Measurements from ENCODE around the gene UFSP2.

UFSP2 gene

DNA sequence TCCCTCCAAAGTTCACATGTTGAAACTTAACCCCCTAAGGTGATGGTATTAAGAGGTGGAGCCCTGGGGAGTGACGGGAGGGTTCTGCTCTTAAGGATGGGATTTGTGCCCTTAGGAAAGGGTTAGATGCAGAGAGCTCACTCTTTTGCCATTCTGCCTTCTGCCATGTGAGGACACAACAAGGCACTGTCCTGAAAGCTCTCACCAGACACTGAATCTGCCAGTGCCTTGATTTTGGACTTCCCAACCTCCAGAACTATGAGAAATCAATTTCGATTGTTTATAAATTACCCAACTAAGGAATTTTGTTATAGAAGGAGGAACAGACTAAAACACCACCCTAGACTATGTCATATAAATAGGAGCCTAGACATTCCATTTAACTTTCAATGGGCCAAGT is 41.7 kb downstream of the UFSP2 start:
- no peak for TF ChIP-seq EZH2phosphoT487 (IDR thresholded peaks at IDR 0.05; ENCODE audit: borderline replicate concordance, low read length)
- TF ChIP-seq, protein P1, sequence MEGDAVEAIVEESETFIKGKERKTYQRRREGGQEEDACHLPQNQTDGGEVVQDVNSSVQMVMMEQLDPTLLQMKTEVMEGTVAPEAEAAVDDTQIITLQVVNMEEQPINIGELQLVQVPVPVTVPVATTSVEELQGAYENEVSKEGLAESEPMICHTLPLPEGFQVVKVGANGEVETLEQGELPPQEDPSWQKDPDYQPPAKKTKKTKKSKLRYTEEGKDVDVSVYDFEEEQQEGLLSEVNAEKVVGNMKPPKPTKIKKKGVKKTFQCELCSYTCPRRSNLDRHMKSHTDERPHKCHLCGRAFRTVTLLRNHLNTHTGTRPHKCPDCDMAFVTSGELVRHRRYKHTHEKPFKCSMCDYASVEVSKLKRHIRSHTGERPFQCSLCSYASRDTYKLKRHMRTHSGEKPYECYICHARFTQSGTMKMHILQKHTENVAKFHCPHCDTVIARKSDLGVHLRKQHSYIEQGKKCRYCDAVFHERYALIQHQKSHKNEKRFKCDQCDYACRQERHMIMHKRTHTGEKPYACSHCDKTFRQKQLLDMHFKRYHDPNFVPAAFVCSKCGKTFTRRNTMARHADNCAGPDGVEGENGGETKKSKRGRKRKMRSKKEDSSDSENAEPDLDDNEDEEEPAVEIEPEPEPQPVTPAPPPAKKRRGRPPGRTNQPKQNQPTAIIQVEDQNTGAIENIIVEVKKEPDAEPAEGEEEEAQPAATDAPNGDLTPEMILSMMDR (IDR thresholded peaks at IDR 0.05; ENCODE audit: low read depth, low read length, poor library complexity, severe bottlenecking): no peak
- Histone ChIP-seq H3F3A (ENCODE audit: control insufficient read depth, insufficient read depth) (0 out of 2 replicates have a peak, but pooled peaks cover 2% of the 10 kb centered on the region), H3K79me2 (ENCODE audit: control insufficient read depth, low read length) (no peaks in the 10 kb centered on the region), H4K20me1 (ENCODE audit: control insufficient read depth, insufficient read depth, low read depth, low read length) (no peaks in the 10 kb centered on the region), H3K4me2 (ENCODE audit: low read length) (no peak overlapping the region), H3K27me3 (ENCODE audit: control insufficient read depth, low read length) (no peaks in the 10 kb centered on the region), H3K36me3 (ENCODE audit: control insufficient read depth, low read length) (no peaks in the 10 kb centered on the region), H3K9me3 (ENCODE audit: control insufficient read depth, insufficient read depth, low read length) (no peaks in the 10 kb centered on the region), H3K4me1 (ENCODE audit: control insufficient read depth, low read length) (no peaks in the 10 kb centered on the region), H3K9me2 (replicated peaks; ENCODE audit: control insufficient read depth, low read length) (no peaks in the 10 kb centered on the region), H3K4me3 (ENCODE audit: low read length) (no peak overlapping the region), H3K27ac (ENCODE audit: low read depth, low read length) (no peak overlapping the region)

DNA sequence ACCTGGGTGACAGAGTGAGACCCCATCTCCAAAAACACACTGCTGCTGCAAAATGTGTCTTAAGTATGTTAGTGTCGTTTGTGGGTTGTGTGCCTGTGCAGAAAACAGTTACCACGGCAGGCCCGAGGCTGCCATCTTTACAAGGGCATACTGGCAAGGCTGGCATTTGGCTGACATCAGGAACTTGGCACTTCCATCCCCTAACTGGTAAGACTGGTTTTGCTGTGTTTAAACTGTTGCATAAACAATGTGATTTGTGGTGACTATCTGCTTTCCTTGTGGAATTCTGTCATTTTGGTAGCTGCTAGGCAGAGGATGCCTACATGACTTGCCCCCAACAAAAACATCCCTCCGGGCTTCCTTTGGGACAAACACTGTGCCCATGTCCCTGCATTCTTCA is 42.3 kb downstream of the UFSP2 start:
- Histone ChIP-seq H4K20me1 (ENCODE audit: control insufficient read depth, insufficient read depth, low read depth, low read length) (no peaks in the 10 kb centered on the region), H3F3A (ENCODE audit: control insufficient read depth, insufficient read depth) (0 out of 2 replicates have a peak, but pooled peaks cover 2% of the 10 kb centered on the region), H3K27me3 (ENCODE audit: control insufficient read depth, low read length) (no peaks in the 10 kb centered on the region), H3K27ac (ENCODE audit: low read depth, low read length) (no peak overlapping the region), H3K4me3 (ENCODE audit: low read length) (no peak overlapping the region), H3K4me1 (ENCODE audit: control insufficient read depth, low read length) (no peaks in the 10 kb centered on the region), H3K79me2 (ENCODE audit: control insufficient read depth, low read length) (no peaks in the 10 kb centered on the region), H3K9me2 (replicated peaks; ENCODE audit: control insufficient read depth, low read length) (no peaks in the 10 kb centered on the region), H3K9me3 (ENCODE audit: control insufficient read depth, insufficient read depth, low read length) (no peaks in the 10 kb centered on the region), H3K36me3 (ENCODE audit: control insufficient read depth, low read length) (no peaks in the 10 kb centered on the region), H3K4me2 (ENCODE audit: low read length) (no peak overlapping the region)
- TF ChIP-seq, protein P1 (IDR thresholded peaks at IDR 0.05; ENCODE audit: low read depth, low read length, poor library complexity, severe bottlenecking): no peak
- no peak for TF ChIP-seq EZH2phosphoT487 (IDR thresholded peaks at IDR 0.05; ENCODE audit: borderline replicate concordance, low read length)

DNA sequence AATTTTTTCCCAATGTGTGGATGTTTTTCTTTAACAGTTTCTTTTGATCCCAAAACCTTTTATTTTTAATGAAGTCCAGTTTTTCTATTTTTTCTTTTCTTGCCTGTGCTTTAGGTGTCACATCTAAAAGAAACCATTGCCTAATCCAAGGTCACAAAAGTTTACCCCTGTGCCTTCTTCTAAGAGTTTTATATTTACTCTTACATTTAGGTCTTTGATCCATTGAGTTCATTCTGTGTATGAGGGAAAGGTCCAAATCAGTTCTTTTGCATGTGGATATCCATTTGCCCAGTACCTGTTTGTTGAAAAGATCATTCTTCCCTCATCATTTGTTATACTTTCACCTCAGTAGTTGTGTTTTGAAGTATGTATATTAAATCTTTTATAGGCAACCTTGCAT is 43.0 kb downstream of the UFSP2 start:
- H4K20me1 ChIP-seq (ENCODE audit: control insufficient read depth, insufficient read depth, low read depth, low read length): no peaks in the 10 kb centered on the region
- no peak overlapping the region for H3K4me3 ChIP-seq (ENCODE audit: low read length)
- no peak for TF ChIP-seq EZH2phosphoT487 (IDR thresholded peaks at IDR 0.05; ENCODE audit: borderline replicate concordance, low read length)
- TF ChIP-seq, protein P1 (IDR thresholded peaks at IDR 0.05; ENCODE audit: low read depth, low read length, poor library complexity, severe bottlenecking): no peak
- no peak overlapping the region for H3K27ac ChIP-seq (ENCODE audit: low read depth, low read length)
- H3K4me2 ChIP-seq (ENCODE audit: low read length): no peak overlapping the region
- H3K79me2 ChIP-seq (ENCODE audit: control insufficient read depth, low read length): no peaks in the 10 kb centered on the region
- no peaks in the 10 kb centered on the region for H3K9me3 ChIP-seq (ENCODE audit: control insufficient read depth, insufficient read depth, low read length)
- H3K36me3 ChIP-seq (ENCODE audit: control insufficient read depth, low read length): no peaks in the 10 kb centered on the region
- H3K9me2 ChIP-seq (replicated peaks; ENCODE audit: control insufficient read depth, low read length): no peaks in the 10 kb centered on the region
- no peaks in the 10 kb centered on the region for H3K4me1 ChIP-seq (ENCODE audit: control insufficient read depth, low read length)
- H3F3A ChIP-seq (ENCODE audit: control insufficient read depth, insufficient read depth): no peaks in the 10 kb centered on the region
- H3K27me3 ChIP-seq (ENCODE audit: control insufficient read depth, low read length): no peaks in the 10 kb centered on the region
